ENCODE data around the gene SLC13A3. TPM values are rescaled to one million over a fixed set of nuclear protein-coding genes. Genes with fewer than 3 reads are reported as not detected.

The SLC13A3 gene
- total RNA-seq, 1 experiment from 2014 or later = 9.1 TPM

GRCh38 chr20:46607191-46607848, 43.9 kb downstream of the SLC13A3 start:
- no TSS peak for BruUV-seq (replicated peaks)
- DNase-seq = no peak
- Histone ChIP-seq H3K4me1 (replicated peaks; ENCODE audit: insufficient read depth) (no peaks in the 10 kb centered on the region), H3K36me3 (ENCODE audit: low read depth) (no peaks in the 10 kb centered on the region), H3K27me3 (ENCODE audit: insufficient read depth, low read depth) (no peaks in the 10 kb centered on the region), H3K9me3 (ENCODE audit: insufficient read depth, low read depth) (no peaks in the 10 kb centered on the region), H2AFZ (no peak overlapping the region), H3K79me2 (ENCODE audit: low read depth) (no peaks in the 10 kb centered on the region), H4K20me1 (ENCODE audit: insufficient read depth) (no peaks in the 10 kb centered on the region), H3K27ac (no peak overlapping the region), H3K4me2 (no peak overlapping the region), H3F3A (ENCODE audit: insufficient read depth, low read depth) (no peaks in the 10 kb centered on the region), H3K9me2 (ENCODE audit: insufficient read depth) (no peaks in the 10 kb centered on the region), H3K4me3 (no peak overlapping the region)
- ChIA-PET POLR2A (ENCODE audit: unreplicated experiment) (no interaction called here), CTCF (interaction anchor here (0.5 kb wide), 1 partner anchor 17 kb away, joined by 7 read pairs; no protein-coding TSS in a partner anchor)
- intact Hi-C loops (cut with micrococcal nuclease; ENCODE audit: unreplicated experiment) = no loop called here
- TF ChIP-seq CTCF (conservative IDR thresholded peaks at IDR 0.05) (no peak), EZH2 (IDR thresholded peaks at IDR 0.05; ENCODE audit: low read depth) (no peak)

DNA sequence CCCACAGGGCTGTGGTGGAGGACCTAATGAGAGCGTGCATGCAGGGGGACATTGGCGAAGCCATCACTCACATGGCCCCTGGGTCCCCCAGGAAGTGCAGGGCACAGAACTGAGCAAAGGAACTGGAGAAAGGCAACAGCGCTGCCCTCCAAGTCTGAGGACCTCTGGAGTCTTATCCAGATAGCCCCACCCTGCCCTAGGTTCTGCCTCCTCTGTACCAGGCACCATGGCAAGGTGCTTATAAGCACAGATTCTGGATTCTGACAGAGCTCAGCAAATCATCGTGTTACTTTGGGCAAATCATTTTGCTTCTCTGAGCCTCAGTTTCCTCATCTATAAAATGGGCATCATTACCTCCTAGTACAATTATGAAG, 44.5 kb downstream of the SLC13A3 start:
- Histone ChIP-seq H3K9me2 (ENCODE audit: insufficient read depth) (no peaks in the 10 kb centered on the region), H3F3A (ENCODE audit: insufficient read depth, low read depth) (no peaks in the 10 kb centered on the region), H2AFZ (no peak overlapping the region), H3K4me1 (replicated peaks; ENCODE audit: insufficient read depth) (no peaks in the 10 kb centered on the region), H4K20me1 (ENCODE audit: insufficient read depth) (no peaks in the 10 kb centered on the region), H3K27ac (no peak overlapping the region), H3K4me3 (no peak overlapping the region), H3K79me2 (ENCODE audit: low read depth) (no peaks in the 10 kb centered on the region), H3K27me3 (ENCODE audit: insufficient read depth, low read depth) (no peaks in the 10 kb centered on the region), H3K4me2 (no peak overlapping the region), H3K9me3 (ENCODE audit: insufficient read depth, low read depth) (no peaks in the 10 kb centered on the region), H3K36me3 (ENCODE audit: low read depth) (no peaks in the 10 kb centered on the region)
- intact Hi-C loops (cut with micrococcal nuclease; ENCODE audit: unreplicated experiment) = no loop called here
- POLR2A ChIA-PET (ENCODE audit: unreplicated experiment) = no interaction called here
- DNase-seq = no peak
- no TSS peak for BruUV-seq (replicated peaks)
- no peak for TF ChIP-seq CTCF (conservative IDR thresholded peaks at IDR 0.05)
- no peak for TF ChIP-seq EZH2 (IDR thresholded peaks at IDR 0.05; ENCODE audit: low read depth)
- CTCF ChIA-PET = no interaction called here

DNA sequence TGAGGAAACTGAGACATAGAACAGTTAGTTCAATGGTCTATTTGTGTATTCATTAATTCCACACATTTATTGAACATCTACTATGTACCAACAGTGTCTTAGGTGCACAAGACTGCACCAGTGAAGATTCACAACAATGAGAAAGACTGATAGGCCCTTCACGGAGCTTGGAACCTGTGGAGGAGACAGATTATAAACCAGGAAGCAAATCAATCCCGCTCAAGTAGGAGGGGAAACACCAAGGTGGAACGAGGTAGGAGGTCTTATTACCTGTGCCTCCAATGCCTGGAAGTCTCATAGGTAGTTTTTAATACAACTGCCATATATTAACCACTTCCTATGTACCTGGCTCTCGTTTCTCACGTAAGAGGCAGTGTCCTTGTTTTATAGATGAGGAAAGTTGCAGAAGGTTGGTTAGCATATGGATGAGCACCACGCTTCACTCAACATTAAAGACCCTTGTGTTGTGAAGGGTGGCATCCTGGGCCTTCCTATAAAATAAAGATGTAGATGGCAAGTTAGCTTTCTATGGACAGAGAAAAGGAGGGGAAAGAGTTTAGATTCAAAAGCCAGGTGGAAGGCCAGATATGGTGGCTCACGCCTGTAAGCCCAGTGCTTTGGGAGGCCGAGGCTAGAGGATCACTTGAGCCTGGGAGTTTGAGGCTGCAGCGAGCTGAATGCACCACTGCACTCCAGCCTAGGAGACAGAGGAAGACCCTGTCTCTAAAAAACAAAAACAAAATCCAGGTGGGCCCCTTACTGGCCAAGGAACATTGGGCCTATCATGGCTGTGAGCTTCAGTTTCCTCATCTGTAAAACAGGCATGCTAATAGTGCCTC, 45.1 kb downstream of the SLC13A3 start:
- H3K27me3 ChIP-seq (ENCODE audit: insufficient read depth, low read depth) = no peaks in the 10 kb centered on the region
- CTCF ChIA-PET = no interaction called here

More for the DNA sequence above, 45.1 kb downstream of the SLC13A3 start:
- Histone ChIP-seq H3K36me3 (ENCODE audit: low read depth) (no peaks in the 10 kb centered on the region), H3K4me3 (no peak overlapping the region), H3F3A (ENCODE audit: insufficient read depth, low read depth) (no peaks in the 10 kb centered on the region), H3K27ac (no peak overlapping the region), H2AFZ (no peak overlapping the region), H3K9me3 (ENCODE audit: insufficient read depth, low read depth) (no peaks in the 10 kb centered on the region), H3K4me2 (no peak overlapping the region), H3K4me1 (replicated peaks; ENCODE audit: insufficient read depth) (no peaks in the 10 kb centered on the region), H3K9me2 (ENCODE audit: insufficient read depth) (no peaks in the 10 kb centered on the region), H4K20me1 (ENCODE audit: insufficient read depth) (no peaks in the 10 kb centered on the region), H3K79me2 (ENCODE audit: low read depth) (no peaks in the 10 kb centered on the region)
- no TSS peak for BruUV-seq (replicated peaks)
- POLR2A ChIA-PET (ENCODE audit: unreplicated experiment) = no interaction called here
- intact Hi-C loops (cut with micrococcal nuclease; ENCODE audit: unreplicated experiment) = no loop called here
- TF ChIP-seq CTCF (conservative IDR thresholded peaks at IDR 0.05) = no peak
- no peak for TF ChIP-seq EZH2 (IDR thresholded peaks at IDR 0.05; ENCODE audit: low read depth)
- DNase-seq = no peak

All from PC-9 (cell line).